A549 (cell line): Measurements from ENCODE around the gene SAP25.

ENCODE experiments used
- CEBPB ChIP-seq, 2 experiments: fragments of >200 bp in 1 of 2; sonication (Bioruptor Twin) in 1 of 2; formaldehyde crosslinking in 1 of 2; IDR thresholded peaks; 2 replicates each; pipeline ENCODE4 v1.6.1; 2012 to 2016
- EHF ChIP-seq: fragments of 250-450 bp; sonication (Bioruptor Pico); IDR thresholded peaks from 2 replicates; pipeline ENCODE4 v1.5.0; 2020; ENCODE audit warnings: mild to moderate bottlenecking
- ESRRA ChIP-seq: fragments of 150-350 bp; IDR thresholded peaks from 2 replicates; pipeline ENCODE4 v1.6.1; 2014; ENCODE audit warnings: mild to moderate bottlenecking, low read length, borderline replicate concordance
- NPAS2 ChIP-seq: fragments of 250-450 bp; sonication (Bioruptor Pico); IDR thresholded peaks from 2 replicates; pipeline ENCODE4 v1.8.0; 2022; ENCODE audit warnings: mild to moderate bottlenecking, moderate library complexity, borderline replicate concordance
- POLR2A ChIP-seq: IDR thresholded peaks from 2 replicates; pipeline ENCODE4 v1.6.1; 2012; ENCODE audit warnings: mild to moderate bottlenecking, low read length
- ZFP36 ChIP-seq: fragments of 450-650 bp; IDR thresholded peaks from 2 replicates; pipeline ENCODE4 v1.6.1; 2014; ENCODE audit warnings: borderline replicate concordance; ENCODE audit not compliant: partially characterized antibody
- TF ChIP-seq, protein P1 (sequence below): fragments of >200 bp; sonication (Bioruptor Twin); formaldehyde crosslinking; IDR thresholded peaks from 3 replicates; pipeline ENCODE4 v1.5.1; 2016
- TF ChIP-seq, protein P2 (sequence below): fragments of >200 bp; sonication (Bioruptor Twin); formaldehyde crosslinking; IDR thresholded peaks from 3 replicates; pipeline ENCODE4 v1.6.1; 2016

DNA sequence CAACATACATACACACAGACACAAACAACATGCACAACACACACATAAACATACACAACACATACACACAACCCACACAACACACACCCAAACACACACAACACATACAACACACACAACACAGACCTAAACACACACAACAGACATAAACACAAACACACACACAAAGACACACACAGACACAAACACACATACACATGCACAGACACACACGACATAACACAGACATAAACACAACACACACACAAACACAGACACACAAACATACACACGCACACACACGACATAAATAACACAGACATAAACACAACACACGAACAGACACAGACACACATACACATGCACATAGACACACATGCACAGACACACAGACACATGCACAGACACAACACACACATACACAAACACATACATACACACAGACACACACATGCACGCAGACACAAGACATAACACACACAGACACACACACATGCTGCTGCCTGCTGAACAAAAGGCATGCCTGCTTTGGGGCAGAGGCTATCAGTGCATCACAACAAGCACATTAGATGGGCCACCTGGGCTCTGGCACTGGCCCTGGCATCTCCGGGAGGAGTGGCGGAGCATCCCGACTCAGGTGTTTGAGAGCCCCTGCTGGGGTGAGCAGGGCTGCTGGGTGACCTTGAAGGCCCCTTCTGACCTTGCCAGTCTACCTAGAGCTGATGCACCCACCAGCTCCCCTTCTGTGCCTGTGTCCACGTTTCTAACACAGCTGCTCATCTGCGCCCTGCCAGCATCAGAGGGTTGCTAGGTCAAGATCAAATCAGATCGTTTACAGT is 7.0 kb upstream of the SAP25 start:
- TF ChIP-seq, protein P1, sequence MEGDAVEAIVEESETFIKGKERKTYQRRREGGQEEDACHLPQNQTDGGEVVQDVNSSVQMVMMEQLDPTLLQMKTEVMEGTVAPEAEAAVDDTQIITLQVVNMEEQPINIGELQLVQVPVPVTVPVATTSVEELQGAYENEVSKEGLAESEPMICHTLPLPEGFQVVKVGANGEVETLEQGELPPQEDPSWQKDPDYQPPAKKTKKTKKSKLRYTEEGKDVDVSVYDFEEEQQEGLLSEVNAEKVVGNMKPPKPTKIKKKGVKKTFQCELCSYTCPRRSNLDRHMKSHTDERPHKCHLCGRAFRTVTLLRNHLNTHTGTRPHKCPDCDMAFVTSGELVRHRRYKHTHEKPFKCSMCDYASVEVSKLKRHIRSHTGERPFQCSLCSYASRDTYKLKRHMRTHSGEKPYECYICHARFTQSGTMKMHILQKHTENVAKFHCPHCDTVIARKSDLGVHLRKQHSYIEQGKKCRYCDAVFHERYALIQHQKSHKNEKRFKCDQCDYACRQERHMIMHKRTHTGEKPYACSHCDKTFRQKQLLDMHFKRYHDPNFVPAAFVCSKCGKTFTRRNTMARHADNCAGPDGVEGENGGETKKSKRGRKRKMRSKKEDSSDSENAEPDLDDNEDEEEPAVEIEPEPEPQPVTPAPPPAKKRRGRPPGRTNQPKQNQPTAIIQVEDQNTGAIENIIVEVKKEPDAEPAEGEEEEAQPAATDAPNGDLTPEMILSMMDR: no peak
- TF ChIP-seq CEBPB (IDR thresholded peaks at IDR 0.05) (no peak), NPAS2 (CRISPR knock-in tag) (no peak), POLR2A (no peak), ZFP36 (no peak), ESRRA (no peak), EHF (CRISPR knock-in tag) (no peak)
- TF ChIP-seq, protein P2, sequence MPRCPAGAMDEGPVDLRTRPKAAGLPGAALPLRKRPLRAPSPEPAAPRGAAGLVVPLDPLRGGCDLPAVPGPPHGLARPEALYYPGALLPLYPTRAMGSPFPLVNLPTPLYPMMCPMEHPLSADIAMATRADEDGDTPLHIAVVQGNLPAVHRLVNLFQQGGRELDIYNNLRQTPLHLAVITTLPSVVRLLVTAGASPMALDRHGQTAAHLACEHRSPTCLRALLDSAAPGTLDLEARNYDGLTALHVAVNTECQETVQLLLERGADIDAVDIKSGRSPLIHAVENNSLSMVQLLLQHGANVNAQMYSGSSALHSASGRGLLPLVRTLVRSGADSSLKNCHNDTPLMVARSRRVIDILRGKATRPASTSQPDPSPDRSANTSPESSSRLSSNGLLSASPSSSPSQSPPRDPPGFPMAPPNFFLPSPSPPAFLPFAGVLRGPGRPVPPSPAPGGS: no peak
